ENCODE data around the gene CTAGE9.
"Not testable (repeated sequence)": the region's sequence is repeated elsewhere in the genome, so short reads cannot be mapped to it uniquely, and the experiment has no call there.

CTAGE9 gene

GRCh38 chr6:131710917-131711316 is at the start of gene CTAGE9:
CTAGE9 (minus strand) TSS chr6:131711017; CDS start chr6:131711017, 0 bp downstream.
- not testable (repeated sequence) for DNase-seq

- no peak for DNase-seq
Measured at GRCh38 chr6:131758920-131759319, 48.1 kb upstream of the CTAGE9 start.

- DNase-seq = no peak
Measured at GRCh38 chr6:131756039-131756438, 45.2 kb upstream of the CTAGE9 start.

DNA sequence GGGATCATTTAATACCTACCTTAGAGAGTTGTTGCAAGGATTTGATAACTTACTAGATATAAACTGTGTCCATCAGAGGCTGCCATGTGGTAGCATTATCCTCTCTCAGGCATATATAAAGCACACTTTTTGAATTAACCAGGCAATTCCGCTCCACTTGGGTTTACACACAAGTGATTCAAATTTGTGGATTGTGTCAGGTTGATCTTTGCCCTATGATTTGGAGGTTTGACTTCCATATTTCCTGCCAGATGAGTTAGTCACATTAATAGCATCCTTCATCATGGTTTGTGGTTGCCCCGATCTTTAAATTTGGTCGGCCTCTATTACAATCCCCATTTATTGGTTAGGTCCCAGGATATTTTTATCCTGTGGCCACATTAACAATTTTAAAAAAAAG is 44.8 kb upstream of the CTAGE9 start:
- no peak for DNase-seq

DNA sequence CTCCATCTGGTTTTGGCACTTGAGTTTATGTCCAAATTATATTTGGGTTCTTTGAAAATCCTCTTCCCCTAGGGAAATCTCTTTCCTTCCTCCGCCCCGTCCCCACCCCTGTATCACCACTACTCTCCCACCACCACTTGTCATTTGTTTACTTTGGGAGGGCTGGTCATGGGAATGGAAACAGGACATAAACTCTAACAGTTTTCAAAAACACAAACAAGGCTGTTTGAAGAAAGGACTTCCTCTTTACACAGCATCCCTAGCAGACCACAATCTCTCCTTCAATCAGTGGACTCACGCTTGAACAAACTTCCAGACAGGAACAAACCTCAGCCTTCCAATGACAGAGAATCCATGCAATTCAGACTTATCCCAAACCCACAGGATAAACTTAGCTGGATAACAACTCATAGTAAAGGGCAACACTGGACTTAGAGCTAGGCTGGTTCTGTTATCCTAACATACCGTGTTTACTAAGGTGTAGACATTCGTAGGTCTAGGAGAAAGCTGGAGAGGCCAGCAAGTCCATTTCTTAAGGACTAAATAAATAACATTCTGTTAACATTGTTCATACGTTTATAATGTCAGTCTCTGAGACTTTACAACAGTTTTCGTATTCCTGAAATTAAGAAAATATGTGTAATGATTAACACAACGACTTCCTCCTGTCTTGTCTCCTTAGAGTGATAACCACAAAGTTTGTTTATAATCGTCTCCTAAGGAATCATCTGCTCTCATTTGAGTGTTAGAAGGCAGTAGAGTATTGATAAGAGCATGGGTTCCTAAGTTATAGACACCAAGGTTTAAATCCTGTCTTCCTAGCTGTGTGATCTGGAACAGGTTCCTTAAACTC is 44.1 kb upstream of the CTAGE9 start:
- DNase-seq = no peak

- no peak for DNase-seq
Measured at GRCh38 chr6:131754088-131754487, 43.3 kb upstream of the CTAGE9 start.

GRCh38 chr6:131751012-131751715 is 40.3 kb upstream of the CTAGE9 start:
- not testable (repeated sequence) for DNase-seq

DNA sequence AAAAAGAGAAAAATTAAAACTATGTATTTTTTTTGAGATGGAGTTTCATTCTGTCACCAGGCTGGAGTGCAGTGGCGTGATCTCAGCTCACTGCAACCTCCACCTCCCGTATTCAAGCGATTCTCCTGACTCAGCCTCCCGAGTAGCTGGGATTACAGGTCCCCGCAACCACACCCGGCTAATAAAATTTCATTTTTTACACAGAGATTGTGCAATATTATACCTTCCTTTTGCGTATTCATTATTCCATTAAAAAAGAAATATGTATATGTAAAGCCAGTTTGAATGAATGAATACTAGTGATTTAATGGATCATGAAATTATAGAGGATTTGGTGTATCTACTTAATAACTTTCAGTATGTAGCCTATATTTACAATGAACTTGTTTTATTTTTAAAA is 38.2 kb upstream of the CTAGE9 start:
- no peak for DNase-seq

- DNase-seq = no peak
Measured at GRCh38 chr6:131747821-131748353, 37.1 kb upstream of the CTAGE9 start.

- DNase-seq = no peak
Measured at GRCh38 chr6:131745476-131745875, 34.7 kb upstream of the CTAGE9 start.

- no peak for DNase-seq
Measured at GRCh38 chr6:131744432-131745287, 33.8 kb upstream of the CTAGE9 start.

DNA sequence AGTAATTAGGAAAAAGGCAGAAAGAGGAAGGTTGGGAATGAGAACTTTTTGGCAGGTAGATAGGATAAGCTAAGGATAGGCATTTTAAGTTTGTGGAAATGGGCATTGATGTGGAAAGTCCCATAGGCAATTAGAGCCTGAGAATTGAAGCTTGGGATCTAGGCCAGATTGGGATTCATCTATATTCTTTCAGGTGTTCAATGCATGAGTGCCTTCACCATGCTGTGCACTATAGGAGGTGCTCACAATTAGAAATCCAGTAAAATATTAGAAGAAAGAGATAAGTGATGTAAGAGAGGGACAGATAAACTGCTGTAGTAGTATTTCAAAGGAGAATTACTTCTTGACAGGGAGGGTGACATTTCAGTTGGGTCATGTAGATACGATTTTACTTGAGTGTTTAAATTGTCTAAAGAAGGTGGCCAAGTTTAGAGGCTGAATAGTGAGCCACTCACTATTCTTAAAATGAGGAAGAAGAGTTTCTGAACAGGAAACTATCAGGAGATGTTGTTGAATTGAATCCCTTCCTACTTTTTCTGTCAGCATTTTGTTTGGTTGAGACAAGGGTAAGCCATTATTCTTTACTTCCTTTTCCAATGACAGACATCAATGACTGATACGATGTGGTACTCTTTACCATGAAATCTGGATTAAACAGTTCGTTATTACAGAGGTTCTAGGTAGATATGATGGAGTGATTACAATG is 31.0 kb upstream of the CTAGE9 start:
- DNase-seq = no peak

GRCh38 chr6:131740161-131740560 is 29.3 kb upstream of the CTAGE9 start:
- DNase-seq = no peak

DNA sequence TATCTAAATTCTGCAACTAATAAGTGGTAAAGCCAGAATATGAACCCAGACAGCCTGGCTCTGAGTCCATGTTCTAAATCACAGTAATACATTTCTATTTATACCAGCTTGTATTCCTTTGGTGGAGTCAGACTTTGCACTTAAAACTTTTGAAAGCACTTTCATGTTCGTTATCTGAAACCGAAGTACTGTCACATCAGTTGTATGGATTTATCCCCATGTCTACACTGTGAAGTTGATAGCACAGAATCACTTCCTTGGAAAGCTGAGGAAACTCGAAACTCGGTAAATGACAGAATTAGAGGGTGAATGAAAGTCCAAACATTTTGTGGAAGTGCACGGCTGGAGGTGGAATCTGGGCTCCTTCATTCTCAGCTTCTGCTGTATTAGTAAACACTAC is 28.3 kb upstream of the CTAGE9 start:
- DNase-seq = no peak

- no peak for DNase-seq
Measured at GRCh38 chr6:131736811-131737210, 26.0 kb upstream of the CTAGE9 start.

- DNase-seq = no peak
Measured at GRCh38 chr6:131736003-131736596, 25.3 kb upstream of the CTAGE9 start.

DNA sequence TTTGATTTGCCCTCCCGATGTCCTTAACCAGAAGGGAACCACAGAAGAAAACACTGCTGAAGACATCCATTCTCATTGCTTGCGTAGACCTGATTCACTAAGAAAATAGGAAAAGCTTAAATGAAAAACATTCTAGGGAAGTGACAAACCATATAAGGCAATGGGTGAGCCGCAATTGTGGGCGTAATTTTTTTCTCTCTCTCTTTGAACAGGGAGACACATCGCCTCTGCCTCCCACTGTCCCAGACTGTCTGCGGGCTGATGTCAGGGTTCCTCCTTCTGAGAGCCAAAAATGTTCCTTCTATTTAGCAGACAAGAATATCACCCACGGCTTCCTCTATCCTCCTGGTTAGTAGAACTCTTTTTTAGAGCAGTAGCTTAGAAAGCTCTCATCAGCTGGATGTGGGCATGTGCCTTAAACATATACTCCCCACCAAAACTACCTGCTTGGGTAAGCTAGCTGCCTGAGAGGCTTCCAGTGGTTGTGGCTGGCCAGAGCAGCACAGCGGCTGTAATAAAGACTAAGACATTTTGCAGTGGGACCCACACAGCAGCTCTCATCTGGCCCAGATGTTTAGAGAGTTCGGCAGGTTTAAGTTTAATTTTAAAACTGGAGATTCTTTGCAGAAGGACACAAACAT is 22.7 kb upstream of the CTAGE9 start:
- peak; percentile 16 to 38 for DNase-seq

DNA sequence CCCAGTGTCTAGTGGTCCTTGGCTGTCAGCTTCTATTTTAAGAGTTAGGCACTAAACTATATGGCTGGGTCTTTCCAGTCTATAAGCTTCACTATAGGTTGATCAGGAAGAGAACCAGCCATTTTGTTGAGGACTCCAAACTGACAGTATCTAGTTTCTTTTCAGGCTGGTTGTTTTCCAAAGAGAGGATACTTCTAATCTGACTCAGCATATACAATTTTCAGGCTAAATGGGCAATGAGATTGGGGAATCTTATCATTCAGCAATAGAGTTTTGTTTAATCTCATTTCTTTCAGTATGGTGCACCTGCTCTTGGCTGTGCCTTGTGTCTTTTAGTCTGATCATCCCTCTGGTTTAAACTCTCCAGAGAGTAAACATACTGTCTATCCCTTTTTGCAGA is 20.4 kb upstream of the CTAGE9 start:
- no peak for DNase-seq

GRCh38 chr6:131730264-131730663 is 19.4 kb upstream of the CTAGE9 start:
- DNase-seq = no peak

DNA sequence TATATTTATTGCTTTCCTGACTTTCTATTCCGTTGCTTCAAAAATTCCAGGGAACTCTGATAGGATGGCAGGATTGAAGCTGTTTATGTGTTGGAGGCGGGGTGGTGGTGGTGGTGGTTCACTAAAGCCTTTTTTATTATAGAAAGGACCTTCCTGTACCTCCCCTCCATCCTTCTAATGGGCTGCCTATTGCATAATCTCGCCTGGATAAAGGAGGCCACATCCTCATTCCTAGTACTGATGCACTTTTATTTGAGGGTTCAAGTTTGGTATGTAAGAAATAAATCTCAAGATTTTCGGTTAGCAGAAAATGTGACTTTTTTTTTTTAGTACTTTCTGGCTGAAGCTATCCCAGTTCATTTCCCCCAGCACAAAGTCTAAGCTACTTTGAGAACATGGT is 18.7 kb upstream of the CTAGE9 start:
- DNase-seq = no peak

- DNase-seq = no peak
Measured at GRCh38 chr6:131728296-131728939, 17.6 kb upstream of the CTAGE9 start.

Data from inflammatory macrophage treated with lipopolysaccharide for 1 hour (primary cell).